Spleen (tissue), 11 donors: ENCODE results near the gene PTK6. TPM values are rescaled to one million over a fixed set of nuclear protein-coding genes. Genes with fewer than 3 reads are reported as not detected.

ENCODE experiments used
- DNase-seq: peaks from one replicate; pipeline ENCODE4 v3.0.0-alpha.2; 2020
- H3K27ac ChIP-seq, 8 donors: fragments of 200-600 bp; sonication (generic) in 7 of 8; 1 replicate in 4 of 8; 2 replicates in 4 of 8; pipeline versions ENCODE4 v1.5.0 to v1.8.0; 2016 to 2021; ENCODE audit warnings: inconsistent platforms in 4 of 8, mild to moderate bottlenecking in 4 of 8, moderate library complexity in 1 of 8
- H3K27me3 ChIP-seq, 7 donors: fragments of 200-600 bp; sonication (generic) in 6 of 7; replicated peaks in 1 of 7; 1 replicate in 4 of 7; 2 replicates in 3 of 7; pipeline versions ENCODE4 v1.5.0 to v1.8.0; 2016 to 2021; ENCODE audit warnings: inconsistent platforms in 3 of 7, mild to moderate bottlenecking in 1 of 7
- H3K36me3 ChIP-seq, 6 donors: fragments of 200-600 bp; sonication (generic) in 5 of 6; 1 replicate in 4 of 6; 2 replicates in 2 of 6; pipeline versions ENCODE4 v1.5.0 to v1.8.0; 2016 to 2021; ENCODE audit warnings: inconsistent platforms in 2 of 6
- H3K4me1 ChIP-seq, 6 donors: fragments of 200-600 bp; sonication (generic) in 5 of 6; 1 replicate in 3 of 6; 2 replicates in 3 of 6; pipeline versions ENCODE4 v1.5.0 to v1.8.0; 2016 to 2021; ENCODE audit warnings: inconsistent platforms in 3 of 6
- H3K4me3 ChIP-seq, 8 donors: fragments of 200-600 bp; sonication (generic) in 7 of 8; 1 replicate in 4 of 8; 2 replicates in 4 of 8; pipeline versions ENCODE4 v1.5.0 to v1.8.0; 2016 to 2021; ENCODE audit warnings: inconsistent platforms in 4 of 8, mild to moderate bottlenecking in 4 of 8, moderate library complexity in 2 of 8
- H3K9me3 ChIP-seq, 8 donors: fragments of 200-600 bp; sonication (generic) in 7 of 8; 1 replicate in 4 of 8; 2 replicates in 4 of 8; pipeline versions ENCODE4 v1.5.0 to v1.8.0; 2016 to 2021; ENCODE audit warnings: inconsistent platforms in 4 of 8
- POLR2A ChIP-seq, 3 donors: fragments of 450-650 bp; IDR thresholded peaks; one replicate each; pipeline ENCODE4 v1.5.1; 2017; ENCODE audit warnings: antibody characterized with exemption in 3 of 3, mild to moderate bottlenecking in 1 of 3
- POLR2AphosphoS5 ChIP-seq, 3 donors: sonication (generic); formaldehyde crosslinking; IDR thresholded peaks; one replicate each; pipeline ENCODE4 v1.5.1; 2017; ENCODE audit warnings: antibody characterized with exemption in 3 of 3
- WGBS, 5 donors: extraction: QIAGEN DNeasy Blood & Tissue Kit in 3 of 5; methylation state at CpG; one replicate each; pipeline versions ENCODE4 v1.1.5 to v1.1.7; 2013 to 2018; 5-methylcytosine and 5-hydroxymethylcytosine counted together
- intact Hi-C: fragments of 100-400 bp; cut with DNase I; formaldehyde crosslinking; loops from one replicate; pipeline ENCODE4 v1.15.0; 2023; ENCODE audit warnings: low total_unique reads
- polyA plus RNA-seq, 3 donors: library from polyadenylated mRNA; stranded (reverse); fragments of 200-250 nt; gene quantifications; one replicate each; pipeline ENCODE4 v1.2.1, GENCODE V29; 2013
- total RNA-seq, 7 donors: library from RNA; depleted of rRNA in 3 of 7; stranded (reverse); fragments of >200 nt in 3 of 7; fragmentation: NEBNext Ultra II Directional in 4 of 7; extraction: Animal tissue kit (Norgen Biotek cat#: 25700) in 4 of 7; gene quantifications; one replicate each; pipeline versions ENCODE4 v1.1.0 to v1.2.1, GENCODE V29; 2016 to 2021
- TF ChIP-seq, protein P1 (sequence below), 11 experiments: fragments of 200-600 bp in 7 of 11; fragments of 450-650 bp in 4 of 11; sonication (generic) in 4 of 11; IDR thresholded peaks in 8 of 11; conservative IDR thresholded peaks in 3 of 11; 1 replicate in 7 of 11; 2 replicates in 4 of 11; pipeline versions ENCODE4 v1.4.0 to v1.8.0; 2016 to 2021; ENCODE audit warnings: antibody characterized with exemption in 11 of 11, inconsistent platforms in 4 of 11, mild to moderate bottlenecking in 1 of 11
- donor health status: healthy with polysubstance abuse.
- donor health status: DM: no; HTN: no; CAD: no; lungs with moderate emphysema.
- donor health status: DM: no; HTN: no; CAD: no.
- donor health status: Bipolar disorder and iron deficiency.
- donor health status: healthy.
- donor health status: DM: no; HTN: no; CAD: no.
- donor health status: DM: yes; HTN: yes; CAD: no.

Gene PTK6
- total and polyA plus RNA-seq, 10 donors: 0.20 to 1.0 (median 0.71) TPM

DNA sequence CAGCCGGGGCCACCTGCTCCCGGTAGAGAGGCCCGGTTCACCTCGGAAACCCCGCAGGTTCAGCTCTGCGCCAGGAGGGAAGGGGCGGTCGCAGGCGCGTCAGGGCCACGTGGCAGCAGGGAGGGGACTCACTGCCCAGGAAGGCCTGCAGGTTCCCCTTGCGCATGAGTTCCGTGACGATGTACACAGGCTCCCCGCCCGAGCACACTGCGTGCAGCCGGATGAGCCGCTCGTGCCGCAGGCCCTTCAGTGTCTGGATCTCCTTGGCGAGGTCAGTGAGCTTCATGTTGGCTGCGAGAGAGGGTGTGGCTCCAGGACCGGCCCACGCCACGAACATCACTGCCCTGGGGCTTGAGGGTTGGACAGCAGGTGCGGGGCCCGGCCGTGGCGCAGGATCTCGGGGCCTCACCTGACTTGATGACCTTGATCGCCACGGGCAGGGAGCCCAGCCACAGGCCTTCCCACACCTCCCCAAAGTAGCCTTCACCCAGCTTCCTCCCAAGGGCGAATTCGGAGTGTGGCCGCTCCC, 4.9 kb upstream of the PTK6 start:
- peak; percentile 91 for DNase-seq
- Histone ChIP-seq H3K4me3 (peak overlapping the region in 2 of 8 donors; percentile 4 to 43), H3K9me3 (no peaks in the 10 kb centered on the region), H3K27ac (peak overlapping the region; percentile 54 to 88 (median 74)), H3K4me1 (peaks cover 17 to 95% (median 67%) of the 10 kb centered on the region in 6 donors), H3K27me3 (peaks cover 0 to 10% (median 0%) of the 10 kb centered on the region in 7 donors), H3K36me3 (no peaks in the 10 kb centered on the region)
- TF ChIP-seq, protein P1, sequence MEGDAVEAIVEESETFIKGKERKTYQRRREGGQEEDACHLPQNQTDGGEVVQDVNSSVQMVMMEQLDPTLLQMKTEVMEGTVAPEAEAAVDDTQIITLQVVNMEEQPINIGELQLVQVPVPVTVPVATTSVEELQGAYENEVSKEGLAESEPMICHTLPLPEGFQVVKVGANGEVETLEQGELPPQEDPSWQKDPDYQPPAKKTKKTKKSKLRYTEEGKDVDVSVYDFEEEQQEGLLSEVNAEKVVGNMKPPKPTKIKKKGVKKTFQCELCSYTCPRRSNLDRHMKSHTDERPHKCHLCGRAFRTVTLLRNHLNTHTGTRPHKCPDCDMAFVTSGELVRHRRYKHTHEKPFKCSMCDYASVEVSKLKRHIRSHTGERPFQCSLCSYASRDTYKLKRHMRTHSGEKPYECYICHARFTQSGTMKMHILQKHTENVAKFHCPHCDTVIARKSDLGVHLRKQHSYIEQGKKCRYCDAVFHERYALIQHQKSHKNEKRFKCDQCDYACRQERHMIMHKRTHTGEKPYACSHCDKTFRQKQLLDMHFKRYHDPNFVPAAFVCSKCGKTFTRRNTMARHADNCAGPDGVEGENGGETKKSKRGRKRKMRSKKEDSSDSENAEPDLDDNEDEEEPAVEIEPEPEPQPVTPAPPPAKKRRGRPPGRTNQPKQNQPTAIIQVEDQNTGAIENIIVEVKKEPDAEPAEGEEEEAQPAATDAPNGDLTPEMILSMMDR (IDR thresholded peaks at IDR 0.05 in 8 of 11, conservative IDR thresholded peaks at IDR 0.05 in 3 of 11): no peak
- TF ChIP-seq POLR2AphosphoS5 (IDR thresholded peaks at IDR 0.05): peak; percentile 73 to 91 (median 85)
- intact Hi-C loops: no loop called here
- 63 to 83% (median 74%) methylated on average over 13 to 36 of the region's 36 CpGs for WGBS, 5 donors

DNA sequence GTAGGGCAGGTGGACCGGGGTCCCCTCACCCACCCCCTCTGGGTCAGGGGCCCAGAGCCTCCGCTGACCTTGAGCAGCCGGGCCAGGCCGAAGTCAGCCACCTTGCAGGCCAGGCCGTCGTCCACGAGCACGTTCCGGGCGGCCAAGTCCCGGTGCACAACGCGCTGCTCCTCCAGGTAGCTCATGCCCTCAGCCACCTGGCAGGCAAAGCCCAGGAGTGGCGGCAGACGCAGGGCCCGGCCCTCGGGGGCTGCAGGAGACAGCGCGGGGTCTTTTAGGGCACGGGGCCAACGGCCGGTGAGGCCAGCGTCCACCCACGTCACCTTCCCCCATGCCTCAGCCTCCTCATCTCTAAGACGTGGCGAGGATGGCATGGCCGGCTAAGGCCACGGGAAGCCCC, 4.2 kb upstream of the PTK6 start:
- peaks cover 24 to 96% (median 71%) of the 10 kb centered on the region in 6 donors for H3K4me1 ChIP-seq
- TF ChIP-seq POLR2A (IDR thresholded peaks at IDR 0.05) (no peak), POLR2AphosphoS5 (IDR thresholded peaks at IDR 0.05) (no peak)
- TF ChIP-seq, protein P1 (IDR thresholded peaks at IDR 0.05 in 8 of 11, conservative IDR thresholded peaks at IDR 0.05 in 3 of 11): no peak
- DNase-seq: no peak
- H3K4me3 ChIP-seq: peak overlapping the region in 1 of 8 donors; percentile 43
- intact Hi-C loops: no loop called here
- WGBS, 5 donors: 91 to 97% (median 92%) methylated on average over 7 to 28 of the region's 28 CpGs
- peak overlapping the region in 7 of 8 donors; percentile 54 to 88 (median 79) for H3K27ac ChIP-seq
- peaks cover 0 to 3% (median 0%) of the 10 kb centered on the region in 7 donors for H3K27me3 ChIP-seq
- H3K9me3 ChIP-seq: no peaks in the 10 kb centered on the region
- no peaks in the 10 kb centered on the region for H3K36me3 ChIP-seq

DNA sequence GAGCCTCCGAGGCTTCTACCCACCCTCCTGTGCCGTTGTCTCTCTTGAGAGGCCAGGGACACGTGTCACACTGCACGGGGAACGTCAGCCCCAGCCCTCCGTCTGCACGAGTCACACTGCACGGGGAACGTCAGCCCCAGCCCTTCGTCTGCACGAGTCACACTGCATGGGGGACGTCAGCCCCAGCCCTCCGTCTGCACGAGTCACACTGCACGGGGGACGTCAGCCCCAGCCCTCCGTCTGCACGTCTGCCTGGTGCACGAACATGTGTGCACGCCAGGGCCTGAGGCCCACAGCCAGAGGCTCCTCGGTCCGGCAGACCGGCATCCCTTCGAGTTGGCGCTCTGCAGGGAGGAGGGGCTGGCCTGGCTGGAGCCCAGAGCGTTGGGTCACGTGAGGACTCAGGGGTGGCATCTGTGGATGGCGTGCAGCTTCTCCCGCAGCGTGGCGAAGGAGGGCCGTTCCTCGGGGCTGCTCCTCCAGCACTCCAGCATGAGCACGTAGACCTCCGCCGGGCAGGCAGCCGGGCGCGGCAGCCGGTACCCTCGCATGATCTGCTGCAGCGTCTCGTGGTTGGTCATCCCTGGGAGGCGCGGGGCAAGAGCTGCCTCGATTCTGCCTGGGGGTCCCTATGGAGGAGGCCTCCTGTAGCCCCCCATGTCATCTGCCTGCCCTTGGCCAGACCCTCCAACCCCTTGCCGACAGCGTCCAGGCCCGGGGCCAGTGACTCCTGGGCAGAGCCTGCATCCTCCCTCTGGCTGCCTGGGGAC, 3.4 kb upstream of the PTK6 start:
- TF ChIP-seq POLR2A (IDR thresholded peaks at IDR 0.05) (no peak), POLR2AphosphoS5 (IDR thresholded peaks at IDR 0.05) (no peak)
- TF ChIP-seq, protein P1 (IDR thresholded peaks at IDR 0.05 in 8 of 11, conservative IDR thresholded peaks at IDR 0.05 in 3 of 11): no peak
- no peak for DNase-seq
- Histone ChIP-seq H3K4me3 (no peak overlapping the region), H3K4me1 (peaks cover 26 to 91% (median 66%) of the 10 kb centered on the region in 6 donors), H3K27me3 (no peaks in the 10 kb centered on the region), H3K9me3 (no peaks in the 10 kb centered on the region), H3K27ac (peak overlapping the region in 4 of 8 donors; percentile 69 to 88 (median 82)), H3K36me3 (no peaks in the 10 kb centered on the region)
- WGBS, 5 donors: 67 to 84% (median 79%) methylated on average over 35 to 49 of the region's 49 CpGs
- intact Hi-C loops: no loop called here
